ENCODE results near the gene FADS6.

FADS6 gene

GRCh38 chr17:74852237-74853047 lies 41.0 kb downstream of the FADS6 start:
- DNase-seq (ENCODE audit: low spot score) = peak; percentile 79

- no peak for DNase-seq (ENCODE audit: low spot score)
Observed at GRCh38 chr17:74851612-74852236, 41.7 kb downstream of the FADS6 start.

DNA sequence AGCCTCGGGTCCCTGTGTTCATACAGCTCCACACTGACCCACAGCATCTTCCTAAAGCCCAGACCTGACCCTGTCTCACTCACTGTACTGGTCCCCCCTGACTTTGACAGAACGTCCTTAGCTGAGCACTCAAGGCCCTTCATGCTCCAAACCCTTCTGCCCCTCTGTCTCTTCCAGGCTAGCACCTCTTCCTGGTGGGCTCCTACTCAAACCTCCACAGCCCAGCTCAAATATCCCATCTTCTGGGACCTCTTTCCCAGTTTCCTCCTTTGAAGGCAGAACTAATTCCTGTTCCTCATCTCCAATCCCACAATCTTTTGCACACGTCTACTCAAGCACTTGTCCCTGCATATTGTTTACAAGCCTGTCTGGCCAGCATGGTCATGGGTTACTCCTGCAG lies 42.5 kb downstream of the FADS6 start:
- no peak for DNase-seq (ENCODE audit: low spot score)

GRCh38 chr17:74850310-74850709 lies 43.1 kb downstream of the FADS6 start:
- DNase-seq (ENCODE audit: low spot score) = no peak

GRCh38 chr17:74848656-74849399 lies 44.6 kb downstream of the FADS6 start:
- DNase-seq (ENCODE audit: low spot score) = no peak

- no peak for DNase-seq (ENCODE audit: low spot score)
Observed at GRCh38 chr17:74846621-74847020, 46.8 kb downstream of the FADS6 start.

- no peak for DNase-seq (ENCODE audit: low spot score)
Observed at GRCh38 chr17:74843352-74843627, 50.1 kb downstream of the FADS6 start.

DNA sequence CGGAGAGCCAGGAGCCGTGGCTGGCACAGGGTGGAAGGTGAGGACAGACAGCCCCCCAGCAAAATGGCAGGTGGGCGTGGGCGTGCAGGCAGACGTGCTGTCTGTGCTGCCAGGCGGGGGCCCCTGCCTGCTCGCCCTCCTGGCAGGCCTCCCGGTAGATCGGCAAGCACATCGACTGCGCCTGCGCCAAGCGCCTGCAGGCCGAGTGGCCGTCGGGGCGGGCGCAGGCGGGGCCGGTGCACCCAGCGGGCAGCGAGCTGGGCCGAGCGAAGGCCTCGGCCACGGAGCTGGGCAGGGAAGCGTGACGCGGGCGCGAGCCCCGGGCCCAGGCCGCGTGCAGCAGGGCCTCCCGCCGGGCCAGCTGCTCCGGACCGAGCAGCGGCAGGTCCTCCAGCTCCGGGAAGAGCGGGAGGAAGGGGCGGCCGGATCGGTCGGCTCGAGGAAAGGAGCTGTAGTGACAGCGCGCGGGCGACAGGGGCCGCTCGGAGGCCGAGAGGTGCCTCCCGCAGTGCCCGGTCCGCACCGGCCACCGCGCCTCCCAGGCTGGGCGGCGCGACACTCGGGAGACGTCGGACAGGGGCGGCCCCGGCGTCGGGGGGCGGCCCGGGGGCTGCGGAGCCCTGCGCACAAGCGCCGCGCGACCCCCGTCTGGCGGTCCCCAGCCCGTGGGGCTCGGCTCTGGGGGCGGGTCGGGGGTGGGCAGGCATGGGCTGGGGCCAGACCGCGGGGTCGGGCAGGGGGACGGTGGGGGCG lies 50.7 kb downstream of the FADS6 start:
- no peak for DNase-seq (ENCODE audit: low spot score)

DNA sequence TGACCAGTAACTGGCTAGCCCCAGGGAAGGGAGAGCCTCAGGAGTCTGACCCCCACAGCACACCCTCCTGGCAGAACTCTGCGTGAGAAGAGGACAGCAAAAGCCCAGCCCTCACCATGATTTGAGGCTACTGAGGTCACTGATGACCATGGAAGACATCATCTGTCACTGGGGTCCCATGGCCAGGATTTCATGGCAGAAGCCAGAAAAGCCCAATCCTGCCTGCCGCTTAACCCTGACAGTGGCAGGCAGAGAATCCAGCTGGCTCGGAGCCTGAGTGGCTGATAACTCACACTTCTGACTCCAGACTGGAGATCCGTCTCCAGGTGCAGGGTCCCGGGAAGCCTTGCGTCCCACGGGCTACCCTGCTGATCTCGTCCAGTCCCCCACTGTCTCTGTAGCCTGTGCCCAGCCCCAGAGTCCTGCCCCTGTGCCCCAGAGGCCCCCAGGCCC lies 51.3 kb downstream of the FADS6 start:
- DNase-seq (ENCODE audit: low spot score) = no peak

DNA sequence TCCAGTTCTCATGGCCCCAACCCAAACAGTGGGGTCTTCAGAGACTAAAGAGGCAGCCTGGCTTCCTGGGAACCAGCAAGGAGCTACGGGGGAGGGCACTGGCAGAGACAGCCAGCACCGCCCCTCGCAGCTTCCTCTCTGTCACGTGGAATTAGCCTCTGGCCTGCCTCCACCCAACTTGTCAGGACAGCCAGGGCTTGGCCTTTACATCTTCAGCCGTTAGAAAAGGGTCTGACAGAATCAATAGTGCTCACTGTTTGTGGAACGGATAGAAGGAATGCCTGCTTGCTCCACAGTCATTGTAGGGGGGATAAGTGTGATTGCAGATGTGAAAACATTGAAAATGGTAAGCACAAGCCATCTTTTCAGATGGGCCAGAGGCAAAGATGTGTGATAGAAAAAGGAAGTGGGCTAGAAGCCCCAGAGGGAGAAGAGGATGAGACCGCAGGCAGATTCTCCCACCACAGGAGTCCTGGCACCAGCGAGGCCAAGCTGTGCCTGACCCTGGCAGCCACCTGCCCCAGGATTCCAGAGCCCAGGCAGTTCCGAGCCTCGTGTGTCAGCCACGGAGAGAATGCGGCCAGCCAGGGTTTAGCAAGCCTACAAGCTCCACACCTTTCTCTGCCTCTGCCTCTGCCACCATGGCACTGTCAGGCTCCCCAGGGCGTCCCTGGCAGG lies 52.3 kb downstream of the FADS6 start:
- no peak for DNase-seq (ENCODE audit: low spot score)

GRCh38 chr17:74839990-74840852 lies 53.2 kb downstream of the FADS6 start:
- no peak for DNase-seq (ENCODE audit: low spot score)

DNA sequence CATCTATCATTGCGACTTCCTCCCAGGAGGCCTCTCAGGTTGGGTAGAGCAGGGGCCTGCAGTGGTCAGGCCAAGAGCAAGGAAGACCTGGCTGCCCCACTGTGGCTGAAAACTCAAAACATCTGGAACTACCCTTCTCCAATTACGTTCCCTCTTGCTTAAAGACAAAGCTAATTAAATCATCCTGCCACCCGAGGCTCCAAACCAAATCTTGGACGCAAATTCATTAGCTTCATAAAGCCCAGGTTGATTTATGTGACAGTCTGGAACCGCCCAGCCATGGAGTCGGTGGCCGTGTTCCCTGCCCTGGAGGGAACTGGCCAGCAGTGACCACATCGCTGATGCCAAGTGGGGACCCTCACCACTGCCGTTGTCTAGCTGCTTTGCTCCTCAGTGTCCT lies 55.2 kb downstream of the FADS6 start:
- DNase-seq (ENCODE audit: low spot score) = no peak

- no peak for DNase-seq (ENCODE audit: low spot score)
Observed at GRCh38 chr17:74836691-74837467, 56.6 kb downstream of the FADS6 start.

DNA sequence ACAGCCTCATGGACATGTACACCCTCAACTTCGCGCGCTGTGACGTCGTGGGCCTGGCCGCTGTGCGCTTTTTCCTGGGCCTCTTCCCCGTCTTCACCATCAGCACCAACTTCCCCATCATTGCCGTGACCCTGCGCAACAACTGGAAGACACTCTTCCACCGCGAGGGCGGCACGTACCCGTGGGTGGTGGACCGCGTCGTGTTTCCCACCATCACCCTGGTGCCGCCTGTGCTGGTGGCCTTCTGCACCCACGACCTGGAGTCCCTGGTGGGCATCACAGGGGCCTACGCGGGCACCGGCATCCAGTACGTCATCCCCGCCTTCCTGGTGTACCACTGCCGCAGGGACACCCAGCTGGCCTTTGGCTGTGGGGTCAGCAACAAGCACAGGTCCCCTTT lies 57.2 kb downstream of the FADS6 start:
- no peak for DNase-seq (ENCODE audit: low spot score)

GRCh38 chr17:74833501-74834377 lies 59.7 kb downstream of the FADS6 start:
- no peak for DNase-seq (ENCODE audit: low spot score)

DNA sequence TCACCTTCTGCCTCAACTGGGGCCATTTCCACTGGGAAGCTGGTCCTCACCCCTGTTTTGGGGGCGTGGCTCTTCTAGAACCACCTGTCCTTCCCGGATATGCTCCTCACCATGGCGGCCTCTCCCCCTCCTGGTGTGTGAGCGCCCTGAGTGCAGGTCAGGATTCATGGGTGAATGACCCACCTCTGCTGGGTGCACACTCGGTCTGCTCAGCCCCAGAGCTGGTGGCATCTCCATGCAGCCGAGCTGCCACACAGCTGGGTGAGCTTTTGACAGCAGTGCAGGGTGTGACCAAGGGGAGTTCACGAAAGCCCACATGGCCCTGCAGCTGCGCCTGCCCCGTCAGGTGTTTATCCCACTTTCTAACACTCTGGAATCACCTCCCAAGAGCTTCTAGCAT lies 61.0 kb downstream of the FADS6 start:
- no peak for DNase-seq (ENCODE audit: low spot score)

- DNase-seq (ENCODE audit: low spot score) = no peak
Observed at GRCh38 chr17:74831444-74832146, 61.8 kb downstream of the FADS6 start.

- DNase-seq (ENCODE audit: low spot score) = no peak
Observed at GRCh38 chr17:74830861-74831260, 62.6 kb downstream of the FADS6 start.
